ENCODE results near the gene SORCS3. TPM values are rescaled to one million over a fixed set of nuclear protein-coding genes. Genes with fewer than 3 reads are reported as not detected.

The SORCS3 gene
- total and polyA plus RNA-seq, 7 experiments from 2014 or later: 0.41 to 4.6 (median 0.61) TPM; not detected in 1

GRCh38 chr10:105148921-105149320 is 507.8 kb downstream of the SORCS3 start:
- peaks cover 0 to 29% (median 11%) of the 10 kb centered on the region in 5 donors for H3K36me3 Mint-ChIP-seq
- peaks cover 0 to under 1% (median 0%) of the 10 kb centered on the region in 7 donors for H3K4me1 Mint-ChIP-seq
- ChIA-PET POLR2A (no interaction called here), CTCF (no interaction called here)
- Histone ChIP-seq H3K27ac (ENCODE audit: low read depth, low read length) (no peak overlapping the region), H3K27me3 (ENCODE audit: control insufficient read depth in 2 of 2, insufficient read depth in 2 of 2, low read length in 2 of 2) (no peaks in the 10 kb centered on the region), H3K4me1 (ENCODE audit: control insufficient read depth in 2 of 2, insufficient read depth in 2 of 2, low read length in 2 of 2) (no peaks in the 10 kb centered on the region), H3K36me3 (ENCODE audit: control insufficient read depth in 2 of 3, insufficient read depth in 3 of 3, low read length in 3 of 3) (no peaks in the 10 kb centered on the region), H3K9me3 (ENCODE audit: control insufficient read depth in 2 of 3, low read length in 3 of 3) (no peaks in the 10 kb centered on the region), H3K4me3 (ENCODE audit: low read length) (no peak overlapping the region)
- peaks cover 0 to 1% (median 0%) of the 10 kb centered on the region in 11 donors for H3K9me3 Mint-ChIP-seq
- no peaks in the 10 kb centered on the region for H3K27me3 Mint-ChIP-seq
- no peak for DNase-seq
- no peak overlapping the region for H3K27ac Mint-ChIP-seq
- intact Hi-C loops (cut with micrococcal nuclease): no loop called here
- ATAC-seq: no peak
- no peak overlapping the region for H3K4me3 Mint-ChIP-seq

GRCh38 chr10:105149371-105149891 is 508.3 kb downstream of the SORCS3 start:
- H3K4me1 Mint-ChIP-seq: peaks cover 0 to 1% (median 0%) of the 10 kb centered on the region in 7 donors
- CTCF ChIA-PET: no interaction called here

GRCh38 chr10:105150259-105150880 is 509.3 kb downstream of the SORCS3 start:
- H3K9me3 Mint-ChIP-seq: peaks cover 0 to 2% (median 0%) of the 10 kb centered on the region in 11 donors
- H3K4me3 ChIP-seq (ENCODE audit: low read length): no peak overlapping the region
- H3K36me3 ChIP-seq (ENCODE audit: control insufficient read depth in 2 of 3, insufficient read depth in 3 of 3, low read length in 3 of 3): no peaks in the 10 kb centered on the region
- no peaks in the 10 kb centered on the region for H3K9me3 ChIP-seq (ENCODE audit: control insufficient read depth in 2 of 3, low read length in 3 of 3)
- DNase-seq (no peak), ATAC-seq (no peak)
- no peaks in the 10 kb centered on the region for H3K27me3 ChIP-seq (ENCODE audit: control insufficient read depth in 2 of 2, insufficient read depth in 2 of 2, low read length in 2 of 2)
- peaks cover 0 to 1% (median 0%) of the 10 kb centered on the region in 7 donors for H3K4me1 Mint-ChIP-seq
- H3K4me1 ChIP-seq (ENCODE audit: control insufficient read depth in 2 of 2, insufficient read depth in 2 of 2, low read length in 2 of 2): no peaks in the 10 kb centered on the region
- H3K4me3 Mint-ChIP-seq: no peak overlapping the region
- intact Hi-C loops (cut with micrococcal nuclease): no loop called here
- no peaks in the 10 kb centered on the region for H3K27me3 Mint-ChIP-seq
- POLR2A ChIA-PET: no interaction called here
- CTCF ChIA-PET: no interaction called here
- no peak overlapping the region for H3K27ac Mint-ChIP-seq
- H3K36me3 Mint-ChIP-seq: peaks cover 0 to 33% (median 11%) of the 10 kb centered on the region in 5 donors
- H3K27ac ChIP-seq (ENCODE audit: low read depth, low read length): no peak overlapping the region

More at GRCh38 chr10:105149371-105149891, 508.3 kb downstream of the SORCS3 start:
- intact Hi-C loops (cut with micrococcal nuclease): no loop called here
- H3K27ac Mint-ChIP-seq: no peak overlapping the region
- no peak overlapping the region for H3K4me3 ChIP-seq (ENCODE audit: low read length)
- POLR2A ChIA-PET: no interaction called here
- H3K9me3 ChIP-seq (ENCODE audit: control insufficient read depth in 2 of 3, low read length in 3 of 3): no peaks in the 10 kb centered on the region
- H3K27me3 Mint-ChIP-seq: no peaks in the 10 kb centered on the region
- H3K27me3 ChIP-seq (ENCODE audit: control insufficient read depth in 2 of 2, insufficient read depth in 2 of 2, low read length in 2 of 2): no peaks in the 10 kb centered on the region
- ATAC-seq (no peak), DNase-seq (no peak)
- H3K27ac ChIP-seq (ENCODE audit: low read depth, low read length): no peak overlapping the region
- peaks cover 0 to 2% (median 0%) of the 10 kb centered on the region in 11 donors for H3K9me3 Mint-ChIP-seq
- H3K4me1 ChIP-seq (ENCODE audit: control insufficient read depth in 2 of 2, insufficient read depth in 2 of 2, low read length in 2 of 2): no peaks in the 10 kb centered on the region
- H3K4me3 Mint-ChIP-seq: no peak overlapping the region
- peaks cover 0 to 32% (median 11%) of the 10 kb centered on the region in 5 donors for H3K36me3 Mint-ChIP-seq
- H3K36me3 ChIP-seq (ENCODE audit: control insufficient read depth in 2 of 3, insufficient read depth in 3 of 3, low read length in 3 of 3): no peaks in the 10 kb centered on the region

- Histone ChIP-seq H3K27ac (ENCODE audit: low read depth, low read length) (no peak overlapping the region), H3K4me1 (ENCODE audit: control insufficient read depth in 2 of 2, insufficient read depth in 2 of 2, low read length in 2 of 2) (no peaks in the 10 kb centered on the region), H3K36me3 (ENCODE audit: control insufficient read depth in 2 of 3, insufficient read depth in 3 of 3, low read length in 3 of 3) (no peaks in the 10 kb centered on the region), H3K9me3 (ENCODE audit: control insufficient read depth in 2 of 3, low read length in 3 of 3) (no peaks in the 10 kb centered on the region), H3K4me3 (ENCODE audit: low read length) (no peak overlapping the region), H3K27me3 (ENCODE audit: control insufficient read depth in 2 of 2, insufficient read depth in 2 of 2, low read length in 2 of 2) (no peaks in the 10 kb centered on the region)
- Mint-ChIP-seq H3K36me3 (peaks cover 0 to 50% (median 12%) of the 10 kb centered on the region in 5 donors), H3K4me3 (no peak overlapping the region), H3K27me3 (no peaks in the 10 kb centered on the region), H3K27ac (no peak overlapping the region), H3K4me1 (peaks cover 0 to 3% (median 0%) of the 10 kb centered on the region in 7 donors), H3K9me3 (peaks cover 0 to 2% (median 0%) of the 10 kb centered on the region in 11 donors)
- DNase-seq (no peak), ATAC-seq (no peak)
- intact Hi-C loops (cut with micrococcal nuclease): no loop called here
- POLR2A ChIA-PET: no interaction called here
- CTCF ChIA-PET: no interaction called here
Measured at GRCh38 chr10:105154736-105155135, 513.6 kb downstream of the SORCS3 start.

- Histone ChIP-seq H3K27ac (ENCODE audit: low read depth, low read length) (no peak overlapping the region), H3K27me3 (ENCODE audit: control insufficient read depth in 2 of 2, insufficient read depth in 2 of 2, low read length in 2 of 2) (no peaks in the 10 kb centered on the region), H3K4me1 (ENCODE audit: control insufficient read depth in 2 of 2, insufficient read depth in 2 of 2, low read length in 2 of 2) (no peaks in the 10 kb centered on the region), H3K4me3 (ENCODE audit: low read length) (no peak overlapping the region), H3K36me3 (ENCODE audit: control insufficient read depth in 2 of 3, insufficient read depth in 3 of 3, low read length in 3 of 3) (no peaks in the 10 kb centered on the region), H3K9me3 (ENCODE audit: control insufficient read depth in 2 of 3, low read length in 3 of 3) (no peaks in the 10 kb centered on the region)
- ChIA-PET POLR2A (no interaction called here), CTCF (no interaction called here)
- ATAC-seq: no peak
- Mint-ChIP-seq H3K4me1 (peaks cover 0 to 4% (median 0%) of the 10 kb centered on the region in 7 donors), H3K4me3 (no peak overlapping the region), H3K27ac (no peak overlapping the region), H3K27me3 (no peaks in the 10 kb centered on the region), H3K9me3 (peaks cover 0 to 6% (median 0%) of the 10 kb centered on the region in 11 donors), H3K36me3 (peaks cover 0 to 59% (median 21%) of the 10 kb centered on the region in 5 donors)
- DNase-seq: no peak
- intact Hi-C loops (cut with micrococcal nuclease): no loop called here
Measured at GRCh38 chr10:105159268-105159667, 518.2 kb downstream of the SORCS3 start.

GRCh38 chr10:105161149-105161548 is 520.1 kb downstream of the SORCS3 start:
- H3K4me3 ChIP-seq (ENCODE audit: low read length): no peak overlapping the region
- no peak overlapping the region for H3K27ac Mint-ChIP-seq
- peaks cover 0 to 4% (median 0%) of the 10 kb centered on the region in 7 donors for H3K4me1 Mint-ChIP-seq
- peaks cover 0 to 6% (median 0%) of the 10 kb centered on the region in 11 donors for H3K9me3 Mint-ChIP-seq
- H3K27ac ChIP-seq (ENCODE audit: low read depth, low read length): no peak overlapping the region
- H3K4me3 Mint-ChIP-seq: no peak overlapping the region
- H3K4me1 ChIP-seq (ENCODE audit: control insufficient read depth in 2 of 2, insufficient read depth in 2 of 2, low read length in 2 of 2): no peaks in the 10 kb centered on the region
- H3K27me3 Mint-ChIP-seq: no peaks in the 10 kb centered on the region
- H3K27me3 ChIP-seq (ENCODE audit: control insufficient read depth in 2 of 2, insufficient read depth in 2 of 2, low read length in 2 of 2): no peaks in the 10 kb centered on the region
- ATAC-seq: no peak
- no peaks in the 10 kb centered on the region for H3K36me3 ChIP-seq (ENCODE audit: control insufficient read depth in 2 of 3, insufficient read depth in 3 of 3, low read length in 3 of 3)
- CTCF ChIA-PET: no interaction called here
- peaks cover 0 to 57% (median 27%) of the 10 kb centered on the region in 5 donors for H3K36me3 Mint-ChIP-seq
- no peak for DNase-seq
- POLR2A ChIA-PET: no interaction called here
- no peaks in the 10 kb centered on the region for H3K9me3 ChIP-seq (ENCODE audit: control insufficient read depth in 2 of 3, low read length in 3 of 3)
- intact Hi-C loops (cut with micrococcal nuclease): no loop called here

- ATAC-seq (no peak), DNase-seq (no peak)
- ChIA-PET CTCF (no interaction called here), POLR2A (no interaction called here)
- Mint-ChIP-seq H3K9me3 (peaks cover 0 to 8% (median 0%) of the 10 kb centered on the region in 11 donors), H3K27me3 (no peaks in the 10 kb centered on the region), H3K4me1 (peaks cover 0 to 4% (median 0%) of the 10 kb centered on the region in 7 donors), H3K36me3 (peaks cover 0 to 61% (median 32%) of the 10 kb centered on the region in 5 donors), H3K4me3 (no peak overlapping the region), H3K27ac (no peak overlapping the region)
- H3K36me3 ChIP-seq (ENCODE audit: control insufficient read depth in 2 of 3, insufficient read depth in 3 of 3, low read length in 3 of 3): no peaks in the 10 kb centered on the region
- intact Hi-C loops (cut with micrococcal nuclease): no loop called here
- H3K27ac ChIP-seq (ENCODE audit: low read depth, low read length): no peak overlapping the region
- H3K9me3 ChIP-seq (ENCODE audit: control insufficient read depth in 2 of 3, low read length in 3 of 3): no peaks in the 10 kb centered on the region
- no peaks in the 10 kb centered on the region for H3K4me1 ChIP-seq (ENCODE audit: control insufficient read depth in 2 of 2, insufficient read depth in 2 of 2, low read length in 2 of 2)
- no peak overlapping the region for H3K4me3 ChIP-seq (ENCODE audit: low read length)
- H3K27me3 ChIP-seq (ENCODE audit: control insufficient read depth in 2 of 2, insufficient read depth in 2 of 2, low read length in 2 of 2): no peaks in the 10 kb centered on the region
Measured at GRCh38 chr10:105161767-105162166, 520.7 kb downstream of the SORCS3 start.
